Astrocyte (in vitro differentiated cells and primary cell): ENCODE data around the gene PRKG1. TPM values are rescaled to one million over a fixed set of nuclear protein-coding genes. Genes with fewer than 3 reads are reported as not detected.

Experiments
- DNase-seq: peaks from one replicate; pipeline ENCODE4 v3.0.0-alpha.2; 2010; ENCODE audit warnings: low read depth
- FAIRE-seq: peaks from 2 replicates; lab custom pipeline; 2011; peaks lifted over from hg19 to GRCh38; lab: Jason Lieb, UNC
- H2AFZ ChIP-seq: 2 replicates; pipeline ENCODE4 v1.6.0; 2012; ENCODE audit warnings: low read depth, low read length, inconsistent platforms
- H3K27ac ChIP-seq: 2 replicates; pipeline ENCODE4 v1.5.1; 2011; ENCODE audit warnings: low read depth, low read length, inconsistent platforms
- H3K27me3 ChIP-seq: 2 replicates; pipeline ENCODE4 v1.6.0; 2011; ENCODE audit warnings: low read length, inconsistent platforms; ENCODE audit not compliant: insufficient read depth
- H3K36me3 ChIP-seq: 2 replicates; pipeline ENCODE4 v1.5.1; 2011; ENCODE audit warnings: low read length, inconsistent platforms; ENCODE audit not compliant: insufficient read depth
- H3K4me1 ChIP-seq: 2 replicates; pipeline ENCODE4 v1.5.1; 2011; ENCODE audit warnings: low read length, inconsistent platforms; ENCODE audit not compliant: insufficient read depth
- H3K4me2 ChIP-seq: 2 replicates; pipeline ENCODE4 v1.6.0; 2012; ENCODE audit warnings: low read length, inconsistent platforms
- H3K4me3 ChIP-seq: 2 replicates; pipeline ENCODE4 v1.5.1; 2011; ENCODE audit warnings: low read depth, mild to moderate bottlenecking, low read length, inconsistent platforms; ENCODE audit not compliant: insufficient read depth
- H3K79me2 ChIP-seq: 2 replicates; pipeline ENCODE4 v1.6.0; 2012; ENCODE audit warnings: mild to moderate bottlenecking, low read length, inconsistent platforms; ENCODE audit not compliant: insufficient read depth
- H3K9ac ChIP-seq: 2 replicates; pipeline ENCODE4 v1.6.0; 2012; ENCODE audit warnings: mild to moderate bottlenecking, low read length, inconsistent platforms
- H3K9me3 ChIP-seq: 2 replicates; pipeline ENCODE4 v1.5.1; 2012; ENCODE audit warnings: low read depth, mild to moderate bottlenecking, low read length, inconsistent platforms; ENCODE audit not compliant: insufficient read depth
- H4K20me1 ChIP-seq: 2 replicates; pipeline ENCODE4 v1.6.0; 2012; ENCODE audit warnings: low read length, inconsistent platforms; ENCODE audit not compliant: insufficient read depth
- H3K27ac Mint-ChIP-seq: one replicate; pipeline ENCODE4 v1.8.0; 2021; ENCODE audit warnings: mild to moderate bottlenecking, mixed read lengths; ENCODE audit not compliant: unreplicated experiment
- H3K27me3 Mint-ChIP-seq: one replicate; pipeline ENCODE4 v1.8.0; 2021; ENCODE audit warnings: low read depth, mixed read lengths; ENCODE audit not compliant: unreplicated experiment
- H3K36me3 Mint-ChIP-seq: one replicate; pipeline ENCODE4 v1.8.0; 2021; ENCODE audit warnings: low read depth, mixed read lengths; ENCODE audit not compliant: unreplicated experiment
- H3K4me1 Mint-ChIP-seq: one replicate; pipeline ENCODE4 v1.8.0; 2021; ENCODE audit warnings: low read depth, mixed read lengths; ENCODE audit not compliant: unreplicated experiment
- H3K4me3 Mint-ChIP-seq: one replicate; pipeline ENCODE4 v1.8.0; 2021; ENCODE audit warnings: mild to moderate bottlenecking, moderate library complexity, mixed read lengths; ENCODE audit not compliant: unreplicated experiment
- H3K9me3 Mint-ChIP-seq: one replicate; pipeline ENCODE4 v1.8.0; 2021; ENCODE audit warnings: mild to moderate bottlenecking, mixed read lengths; ENCODE audit not compliant: unreplicated experiment
- EZH2 ChIP-seq: IDR thresholded peaks from 2 replicates; pipeline ENCODE4 v1.6.1; 2012; ENCODE audit warnings: mild to moderate bottlenecking, low read length, inconsistent platforms; ENCODE audit not compliant: insufficient read depth
- total RNA-seq: library from RNA; stranded (reverse); gene quantifications from 2 replicates; pipeline ENCODE4 v1.2.1, GENCODE V29; 2021
- TF ChIP-seq, protein P1 (sequence below): IDR thresholded peaks from 2 replicates; pipeline ENCODE4 v1.5.1; 2011; ENCODE audit warnings: low read depth, mild to moderate bottlenecking, inconsistent platforms, low read length, moderate library complexity; ENCODE audit not compliant: insufficient read depth

PRKG1 gene
- total RNA-seq, 1 donor from 2014 or later = 3.1 TPM

DNA sequence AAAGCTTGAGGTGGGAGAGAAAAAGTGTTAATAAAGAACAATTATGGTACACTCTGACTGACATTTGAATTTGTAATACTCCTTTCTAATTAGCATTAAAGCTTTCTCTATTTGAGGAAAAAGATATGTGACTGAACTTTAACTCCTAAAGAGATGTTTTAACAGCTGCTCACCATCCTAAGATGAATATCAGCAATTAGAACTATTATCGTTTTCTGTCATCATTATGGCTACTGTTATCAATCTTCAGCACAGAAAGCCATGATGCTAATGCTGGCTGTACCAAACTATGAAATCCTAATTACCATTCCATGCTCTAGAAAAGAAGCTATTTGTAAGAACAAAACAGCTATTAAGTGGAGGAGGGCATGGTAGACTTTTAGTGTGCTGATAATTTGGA is 853.9 kb downstream of the PRKG1 start:
- no peaks in the 10 kb centered on the region for H3K36me3 ChIP-seq
- FAIRE-seq (no peak), DNase-seq (no peak)
- no peak overlapping the region for H2AFZ ChIP-seq
- H3K9me3 Mint-ChIP-seq = no peaks in the 10 kb centered on the region
- H3K27ac ChIP-seq = no peak overlapping the region
- H3K4me1 Mint-ChIP-seq = no peaks in the 10 kb centered on the region
- no peaks in the 10 kb centered on the region for H4K20me1 ChIP-seq
- no peaks in the 10 kb centered on the region for H3K27me3 ChIP-seq
- H3K27ac Mint-ChIP-seq = no peak overlapping the region
- TF ChIP-seq EZH2 = no peak
- TF ChIP-seq, protein P1, sequence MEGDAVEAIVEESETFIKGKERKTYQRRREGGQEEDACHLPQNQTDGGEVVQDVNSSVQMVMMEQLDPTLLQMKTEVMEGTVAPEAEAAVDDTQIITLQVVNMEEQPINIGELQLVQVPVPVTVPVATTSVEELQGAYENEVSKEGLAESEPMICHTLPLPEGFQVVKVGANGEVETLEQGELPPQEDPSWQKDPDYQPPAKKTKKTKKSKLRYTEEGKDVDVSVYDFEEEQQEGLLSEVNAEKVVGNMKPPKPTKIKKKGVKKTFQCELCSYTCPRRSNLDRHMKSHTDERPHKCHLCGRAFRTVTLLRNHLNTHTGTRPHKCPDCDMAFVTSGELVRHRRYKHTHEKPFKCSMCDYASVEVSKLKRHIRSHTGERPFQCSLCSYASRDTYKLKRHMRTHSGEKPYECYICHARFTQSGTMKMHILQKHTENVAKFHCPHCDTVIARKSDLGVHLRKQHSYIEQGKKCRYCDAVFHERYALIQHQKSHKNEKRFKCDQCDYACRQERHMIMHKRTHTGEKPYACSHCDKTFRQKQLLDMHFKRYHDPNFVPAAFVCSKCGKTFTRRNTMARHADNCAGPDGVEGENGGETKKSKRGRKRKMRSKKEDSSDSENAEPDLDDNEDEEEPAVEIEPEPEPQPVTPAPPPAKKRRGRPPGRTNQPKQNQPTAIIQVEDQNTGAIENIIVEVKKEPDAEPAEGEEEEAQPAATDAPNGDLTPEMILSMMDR = no peak
- H3K79me2 ChIP-seq = no peaks in the 10 kb centered on the region
- no peak overlapping the region for H3K4me3 ChIP-seq
- no peaks in the 10 kb centered on the region for H3K9me3 ChIP-seq
- H3K36me3 Mint-ChIP-seq = peaks cover 2% of the 10 kb centered on the region
- no peak overlapping the region for H3K9ac ChIP-seq
- no peak overlapping the region for H3K4me2 ChIP-seq
- H3K4me3 Mint-ChIP-seq = no peak overlapping the region
- no peaks in the 10 kb centered on the region for H3K27me3 Mint-ChIP-seq
- H3K4me1 ChIP-seq = no peaks in the 10 kb centered on the region

DNA sequence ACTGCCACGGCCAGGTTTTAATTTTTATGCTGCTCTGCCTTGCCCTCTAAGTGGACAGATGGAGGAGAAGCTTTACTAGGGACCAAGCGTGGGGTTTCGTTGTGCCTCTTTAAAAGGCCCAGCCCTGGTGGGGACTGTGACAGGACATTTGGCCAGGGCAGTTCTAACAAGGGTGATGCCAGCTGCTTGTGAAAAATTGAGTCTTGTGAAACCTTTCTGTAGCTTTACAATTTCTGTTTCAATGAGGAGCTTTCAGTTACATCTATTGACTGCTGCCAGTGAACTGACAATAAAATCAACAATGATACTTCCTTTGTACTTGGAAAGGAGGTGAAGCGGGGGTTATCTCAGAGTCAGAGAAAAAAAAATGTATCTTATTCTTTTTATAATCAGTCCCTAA is 858.2 kb downstream of the PRKG1 start:
- Histone ChIP-seq H3K4me1 (peaks cover under 1% of the 10 kb centered on the region), H3K79me2 (no peaks in the 10 kb centered on the region), H3K36me3 (no peaks in the 10 kb centered on the region), H2AFZ (no peak overlapping the region), H3K9ac (no peak overlapping the region), H3K27me3 (no peaks in the 10 kb centered on the region), H3K4me3 (no peak overlapping the region), H3K9me3 (no peaks in the 10 kb centered on the region), H4K20me1 (no peaks in the 10 kb centered on the region), H3K4me2 (no peak overlapping the region), H3K27ac (no peak overlapping the region)
- Mint-ChIP-seq H3K9me3 (no peaks in the 10 kb centered on the region), H3K4me1 (no peaks in the 10 kb centered on the region), H3K36me3 (peaks cover 2% of the 10 kb centered on the region), H3K4me3 (no peak overlapping the region), H3K27ac (no peak overlapping the region), H3K27me3 (no peaks in the 10 kb centered on the region)
- no peak for DNase-seq
- TF ChIP-seq, protein P1 = no peak
- TF ChIP-seq EZH2 = no peak
- no peak for FAIRE-seq

DNA sequence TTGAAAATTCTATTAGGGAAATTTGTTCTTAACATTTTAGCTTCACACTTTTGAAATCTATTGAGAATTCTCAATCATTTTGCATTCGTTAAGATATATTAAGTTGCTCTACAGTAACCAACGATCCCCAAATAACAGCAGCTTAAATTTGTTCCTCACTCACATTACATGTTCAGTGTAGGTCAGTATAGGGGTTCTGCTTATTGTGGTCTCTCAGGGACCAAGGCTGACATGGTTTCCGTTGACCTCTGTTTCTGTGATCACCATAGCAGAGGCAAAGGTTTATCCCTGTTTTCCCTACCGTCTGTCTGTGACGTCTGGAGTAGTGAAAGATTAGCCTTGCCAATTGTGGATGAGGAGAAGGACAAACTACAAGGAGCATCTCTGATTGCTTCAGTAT is 860.1 kb downstream of the PRKG1 start:
- no peaks in the 10 kb centered on the region for H3K36me3 ChIP-seq
- Mint-ChIP-seq H3K36me3 (peaks cover 2% of the 10 kb centered on the region), H3K27ac (no peak overlapping the region), H3K27me3 (no peaks in the 10 kb centered on the region), H3K4me3 (no peak overlapping the region), H3K4me1 (no peaks in the 10 kb centered on the region), H3K9me3 (no peaks in the 10 kb centered on the region)
- no peak for TF ChIP-seq EZH2
- TF ChIP-seq, protein P1 = no peak
- H3K4me2 ChIP-seq = no peak overlapping the region
- DNase-seq (no peak), FAIRE-seq (no peak)
- no peak overlapping the region for H3K4me3 ChIP-seq
- no peaks in the 10 kb centered on the region for H3K27me3 ChIP-seq
- no peak overlapping the region for H2AFZ ChIP-seq
- no peaks in the 10 kb centered on the region for H4K20me1 ChIP-seq
- H3K27ac ChIP-seq = no peak overlapping the region
- no peaks in the 10 kb centered on the region for H3K9me3 ChIP-seq
- H3K9ac ChIP-seq = no peak overlapping the region
- H3K79me2 ChIP-seq = no peaks in the 10 kb centered on the region
- H3K4me1 ChIP-seq = peaks cover 4% of the 10 kb centered on the region
